ENCODE measurements around the gene RERE.
"Not testable (repeated sequence)": the region's sequence is repeated elsewhere in the genome, so short reads cannot be mapped to it uniquely, and the experiment has no call there.

Gene RERE

GRCh38 chr1:8841395-8841794 lies 24.0 kb upstream of the RERE start:
- DNase-seq (ENCODE audit: low spot score): no peak

DNA sequence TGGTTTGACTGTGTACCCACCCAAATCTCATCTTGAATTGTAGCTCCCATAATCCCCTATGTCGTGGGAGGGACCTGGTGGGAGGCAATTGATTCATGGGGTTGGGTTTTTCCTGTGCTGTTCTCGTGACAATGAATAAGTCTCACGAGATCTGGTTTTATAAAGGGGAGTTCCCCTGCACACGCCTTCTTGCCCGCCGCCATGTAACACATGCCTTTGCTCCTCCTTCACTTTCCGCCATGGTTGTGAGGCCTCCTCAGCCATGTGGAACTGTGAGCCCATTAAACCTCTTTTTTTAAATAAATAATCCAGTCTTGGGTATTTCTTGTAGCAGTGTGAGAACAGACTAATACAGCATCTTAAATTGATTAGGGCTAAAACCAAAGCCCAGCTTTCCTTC lies 22.6 kb upstream of the RERE start:
- no peak for DNase-seq (ENCODE audit: low spot score)

- DNase-seq (ENCODE audit: low spot score): peak; percentile 65
Observed at GRCh38 chr1:8835941-8836643, 18.7 kb upstream of the RERE start.

GRCh38 chr1:8831340-8831739 lies 13.9 kb upstream of the RERE start:
- no peak for DNase-seq (ENCODE audit: low spot score)

DNA sequence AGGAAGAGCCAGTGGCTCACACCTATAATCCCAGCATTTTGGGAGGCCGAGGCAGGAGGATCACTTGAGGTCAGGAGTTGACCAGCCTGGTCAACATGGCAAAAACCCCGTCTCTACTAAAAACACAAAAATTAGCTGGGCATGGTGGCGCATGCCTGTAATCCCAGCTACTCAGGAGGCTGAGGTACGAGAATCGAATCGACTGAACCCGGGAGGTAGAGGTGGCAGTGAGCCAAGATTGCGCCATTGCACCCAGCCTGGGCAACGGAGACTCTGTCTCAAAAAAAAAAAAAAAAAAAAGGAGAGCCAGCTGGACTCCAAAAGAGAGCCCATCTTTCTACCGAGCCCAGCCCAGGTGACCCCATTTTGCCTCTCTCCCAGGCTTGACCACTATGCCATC lies 13.3 kb upstream of the RERE start:
- DNase-seq (ENCODE audit: low spot score): not testable (repeated sequence)

DNA sequence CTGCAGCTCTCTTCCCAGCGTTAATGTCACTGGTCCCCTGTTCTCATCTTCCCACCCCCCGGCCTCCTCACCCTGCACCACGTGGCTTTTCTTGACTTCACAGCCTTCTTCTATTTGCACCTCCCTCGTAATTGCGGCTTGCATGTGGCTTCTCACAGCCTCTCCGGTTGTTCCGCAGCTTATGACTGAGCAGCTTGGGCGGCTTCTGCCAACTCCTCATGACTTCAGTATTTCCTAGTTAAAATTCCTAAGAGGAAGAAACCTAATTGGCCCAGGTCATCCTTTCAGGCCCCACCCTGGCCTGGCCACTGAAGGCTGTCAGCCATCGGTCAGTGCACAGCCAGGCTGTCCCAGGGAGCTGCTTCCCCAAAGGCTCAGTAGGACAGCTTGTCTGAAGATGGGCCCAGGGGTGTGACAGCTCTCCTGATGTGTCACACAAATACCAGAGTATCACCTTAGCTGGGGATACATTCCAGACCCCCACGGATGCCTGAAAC lies 8.6 kb upstream of the RERE start:
- peak; percentile 90 for DNase-seq (ENCODE audit: low spot score)

DNA sequence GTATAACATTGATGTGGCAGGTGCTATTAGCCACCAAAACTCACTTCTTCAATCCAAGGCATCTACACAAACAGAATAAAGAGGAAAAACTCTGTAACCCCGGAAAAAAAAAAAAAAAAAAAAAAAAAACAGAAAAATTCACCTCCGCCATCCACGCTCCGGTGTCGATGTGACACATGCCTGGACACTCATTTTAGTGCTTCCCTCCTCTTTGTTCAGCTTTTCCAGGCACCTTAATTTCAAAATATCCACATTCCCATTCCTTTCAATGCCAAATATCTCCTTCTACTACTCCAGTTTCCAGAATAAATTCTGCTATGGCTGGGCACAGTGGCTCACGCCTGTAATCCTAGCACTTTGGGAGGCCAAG lies 5.8 kb upstream of the RERE start:
- DNase-seq (ENCODE audit: low spot score): no peak

DNA sequence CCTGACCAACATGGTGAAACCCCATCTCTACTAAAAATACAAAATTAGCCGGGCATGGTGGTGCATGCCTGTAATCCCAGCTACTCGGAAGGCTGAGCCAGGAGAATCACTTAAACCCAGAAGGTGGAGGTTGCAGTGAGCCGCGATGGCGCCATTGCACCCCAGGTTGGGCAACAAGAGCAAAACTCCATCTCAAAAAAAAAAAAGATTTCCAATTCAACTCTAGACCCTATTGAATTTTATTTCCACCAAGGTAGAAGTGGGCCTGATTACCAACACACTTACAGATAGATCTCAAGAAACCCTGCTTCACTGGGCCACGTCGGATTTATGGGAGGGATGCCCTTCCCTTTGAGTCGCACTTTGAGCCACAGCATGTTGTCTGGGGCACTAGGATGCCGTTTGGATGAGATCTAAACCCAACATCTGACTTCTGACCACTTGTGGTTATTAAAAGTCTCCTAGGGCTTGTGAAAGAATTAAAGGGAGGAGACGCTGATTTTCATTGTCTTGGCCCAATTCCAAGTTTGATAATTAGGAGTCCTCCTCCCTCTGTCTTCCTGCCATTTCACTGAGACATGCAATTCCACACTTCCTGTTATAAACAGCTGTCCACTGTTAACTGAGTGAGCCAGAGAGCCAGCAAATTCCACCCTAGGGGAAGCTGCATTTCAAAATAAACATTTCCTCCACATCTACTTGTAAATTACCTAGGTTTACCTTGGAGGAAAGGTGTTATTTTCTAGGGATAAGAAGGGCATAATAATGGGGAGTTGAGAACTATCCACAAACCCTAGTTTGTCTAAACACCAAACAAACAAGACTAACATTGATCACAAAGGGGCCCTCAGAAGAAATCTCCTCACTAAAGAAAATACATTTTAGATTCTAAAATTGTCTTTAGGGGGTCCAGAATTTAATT lies 5.2 kb upstream of the RERE start:
- DNase-seq (ENCODE audit: low spot score): peak; percentile 81

GRCh38 chr1:8821084-8821483 lies 3.6 kb upstream of the RERE start:
- no peak for DNase-seq (ENCODE audit: low spot score)

DNA sequence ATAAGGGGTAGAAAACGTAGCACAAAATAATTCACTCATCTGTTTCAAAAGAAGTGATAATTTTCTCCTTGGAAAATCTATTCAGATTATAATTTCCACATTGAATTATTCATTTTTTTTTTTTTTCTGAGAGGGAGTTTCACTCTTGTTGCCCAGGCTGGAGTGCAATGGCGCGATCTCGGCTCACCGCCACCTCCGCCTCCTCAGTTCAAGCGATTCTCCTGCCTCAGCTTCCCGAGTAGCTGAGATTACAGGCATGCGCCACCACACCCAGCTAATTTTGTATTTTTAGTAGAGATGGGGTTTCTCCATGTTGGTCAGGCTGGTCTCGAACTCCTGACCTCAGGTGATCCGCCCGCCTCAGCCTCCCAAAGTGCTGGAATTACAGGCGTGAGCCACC lies 1.3 kb upstream of the RERE start:
- not testable (repeated sequence) for DNase-seq (ENCODE audit: low spot score)

DNA sequence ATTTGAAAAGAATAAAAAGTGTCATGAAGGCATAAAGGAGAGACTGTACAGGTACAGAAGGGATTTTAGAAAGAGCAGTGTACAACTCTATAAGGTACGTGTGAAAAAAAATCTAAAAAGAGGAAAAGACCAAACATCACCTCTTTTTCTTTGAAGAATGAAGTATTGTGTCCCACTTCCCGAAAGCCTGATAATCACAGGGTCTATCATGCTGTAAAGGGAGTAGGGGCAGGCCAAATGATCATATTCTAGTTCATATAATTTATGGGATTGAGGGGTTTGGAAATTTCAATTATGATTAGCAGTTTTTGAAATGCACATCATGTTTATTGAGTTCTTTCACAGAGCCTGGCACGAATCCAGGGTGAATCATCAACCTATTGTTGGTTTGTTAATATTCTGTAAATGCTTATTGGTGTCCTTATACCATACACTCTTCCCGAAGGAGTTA lies 910 bp upstream of the RERE start:
- peak; percentile 20 for DNase-seq (ENCODE audit: low spot score)

- DNase-seq (ENCODE audit: low spot score): peak; percentile 26
Observed at GRCh38 chr1:8816831-8817411, 519 bp downstream of the RERE start.

GRCh38 chr1:8816264-8816663 lies 1.2 kb downstream of the RERE start:
- DNase-seq (ENCODE audit: low spot score): no peak

DNA sequence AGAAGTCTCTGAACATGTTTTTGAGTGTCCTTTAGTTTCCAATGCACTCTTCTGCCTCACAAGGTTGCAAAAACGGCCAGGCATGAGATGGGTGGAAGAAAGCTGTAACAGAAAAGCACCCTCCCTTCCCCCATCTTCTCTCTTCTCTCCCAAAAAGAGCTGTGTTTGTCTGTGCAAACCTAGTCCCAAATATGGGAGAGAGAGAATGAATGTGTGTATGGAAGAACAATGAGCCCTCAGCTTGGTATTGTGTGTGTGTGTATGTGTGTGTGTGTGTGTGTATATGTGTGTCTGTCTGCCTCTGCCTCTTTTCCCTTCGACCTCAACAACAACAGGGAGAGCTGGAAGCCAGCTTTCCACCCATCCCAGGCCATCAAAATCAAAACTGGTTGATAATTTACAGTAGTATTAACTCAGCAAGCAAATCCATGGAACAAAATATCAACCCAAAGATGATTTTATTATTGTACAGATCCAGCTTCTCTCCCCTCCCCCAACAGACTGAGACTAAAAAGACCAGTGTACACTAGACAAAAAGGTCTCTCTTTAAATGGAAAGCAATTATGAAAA lies 1.8 kb downstream of the RERE start:
- DNase-seq (ENCODE audit: low spot score): no peak

- DNase-seq (ENCODE audit: low spot score): no peak
Observed at GRCh38 chr1:8814865-8815264, 2.6 kb downstream of the RERE start.

DNA sequence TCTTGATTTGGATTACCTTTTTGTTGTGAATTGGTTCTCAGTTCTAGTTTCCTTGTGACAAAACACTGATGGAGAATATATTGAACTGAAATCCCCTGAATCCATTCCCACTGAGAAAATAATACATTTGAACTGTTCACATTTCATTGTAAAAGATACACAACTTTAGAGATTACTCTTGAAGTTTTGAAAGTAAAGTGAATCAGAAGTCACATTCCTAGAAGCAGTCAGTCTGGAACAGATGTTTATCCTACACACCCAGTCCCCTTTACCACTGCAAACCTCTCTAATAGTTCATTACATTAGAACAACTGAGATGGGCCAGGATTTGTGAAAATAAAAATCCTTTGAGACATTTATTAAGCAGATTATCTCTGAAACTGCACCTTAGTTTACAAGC lies 3.4 kb downstream of the RERE start:
- no peak for DNase-seq (ENCODE audit: low spot score)

GRCh38 chr1:8813016-8813763 lies 4.2 kb downstream of the RERE start:
- DNase-seq (ENCODE audit: low spot score): no peak

DNA sequence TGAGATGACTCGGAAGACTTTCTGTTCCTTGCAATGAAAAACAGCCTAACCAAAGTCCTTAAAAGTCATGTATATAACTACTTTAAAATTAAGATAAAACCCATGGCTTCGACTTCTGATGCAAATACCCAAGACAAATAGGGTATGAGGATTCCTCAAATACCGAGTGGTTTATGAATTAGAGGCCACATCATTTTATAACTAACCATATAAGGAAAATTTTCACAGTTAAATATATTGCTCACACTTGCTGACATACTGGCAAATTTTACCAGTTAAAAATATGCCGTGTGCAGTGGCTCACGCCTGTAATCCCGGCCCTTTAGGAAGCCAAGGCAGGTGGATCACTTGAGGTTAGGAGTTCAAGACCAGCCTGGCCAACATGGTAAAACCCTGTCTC lies 5.4 kb downstream of the RERE start:
- DNase-seq (ENCODE audit: low spot score): no peak

DNA sequence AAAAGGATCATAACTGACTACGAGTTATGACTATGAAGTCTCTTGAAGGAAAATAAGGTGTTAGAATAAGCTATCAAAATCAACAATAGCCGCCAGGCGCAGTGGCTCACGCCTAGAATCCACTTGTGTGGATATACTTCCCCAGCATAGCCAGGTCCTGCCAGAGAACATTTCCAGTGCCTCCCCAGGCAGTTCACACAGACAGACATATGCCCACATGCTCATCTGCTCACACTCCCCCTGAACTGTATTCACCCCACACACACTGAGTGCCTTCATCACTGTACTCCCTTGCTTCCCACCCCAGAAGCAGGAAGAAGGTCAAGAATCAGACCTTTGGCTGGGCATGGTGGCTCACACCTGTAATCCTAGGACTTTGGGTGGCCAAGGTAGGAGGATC lies 6.5 kb downstream of the RERE start:
- DNase-seq (ENCODE audit: low spot score): no peak

DNA sequence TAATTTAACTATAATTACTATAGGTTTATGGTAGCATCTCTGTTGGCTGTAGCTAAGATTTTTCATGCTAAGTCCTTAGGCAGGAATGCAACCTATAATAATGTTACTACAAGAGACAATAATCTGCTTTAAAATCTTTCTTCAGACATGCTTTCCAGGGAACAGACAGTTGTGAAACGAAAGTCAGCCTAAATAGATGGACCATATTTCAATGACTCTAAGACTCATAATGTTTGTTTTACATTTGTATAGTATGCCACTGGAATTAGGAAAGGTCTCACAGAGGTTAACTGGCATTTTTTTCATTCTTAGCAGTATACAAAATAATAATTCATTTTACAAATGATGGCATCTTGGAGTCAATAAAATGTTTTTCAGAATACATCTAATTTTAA lies 8.1 kb downstream of the RERE start:
- no peak for DNase-seq (ENCODE audit: low spot score)

GRCh38 chr1:8807004-8807403 lies 10.4 kb downstream of the RERE start:
- no peak for DNase-seq (ENCODE audit: low spot score)

DNA sequence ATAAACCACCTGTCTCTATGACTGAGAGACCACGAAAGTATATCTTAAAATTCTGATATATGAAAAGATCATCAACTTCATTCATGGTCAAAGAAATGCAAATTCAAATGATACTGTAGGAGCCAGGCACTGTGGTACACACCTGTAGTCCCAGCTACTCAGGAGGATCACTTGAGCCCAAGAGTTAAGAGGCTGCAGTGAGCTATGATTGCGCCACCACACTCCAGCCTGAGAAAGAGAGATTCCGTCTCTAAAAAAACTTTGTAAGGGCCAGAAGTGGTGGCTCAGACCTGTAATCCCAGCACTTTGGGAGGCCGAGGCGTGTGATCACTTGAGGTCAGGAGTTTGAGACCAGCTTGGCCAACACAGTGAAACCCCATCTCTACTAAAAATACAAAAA lies 17.0 kb downstream of the RERE start:
- no peak for DNase-seq (ENCODE audit: low spot score)

Data from AG20443 (cell line).